Esophagus squamous epithelium (tissue), 4 donors: ENCODE results near the gene AMPD1.

Experiments used
- POLR2A ChIP-seq, 4 donors: fragments of 450-650 bp; IDR thresholded peaks; one replicate each; pipeline ENCODE4 v1.6.1; 2017; ENCODE audit warnings: antibody characterized with exemption in 4 of 4, mild to moderate bottlenecking in 4 of 4, moderate library complexity in 3 of 4
- TF ChIP-seq, protein P1 (sequence below), 6 experiments: fragments of 450-650 bp in 4 of 6; fragments of 200-600 bp in 2 of 6; sonication (generic) in 2 of 6; IDR thresholded peaks; one replicate each; pipeline ENCODE4 v1.5.1; 2016 to 2019; ENCODE audit warnings: antibody characterized with exemption in 6 of 6, mild to moderate bottlenecking in 4 of 6, moderate library complexity in 4 of 6

DNA sequence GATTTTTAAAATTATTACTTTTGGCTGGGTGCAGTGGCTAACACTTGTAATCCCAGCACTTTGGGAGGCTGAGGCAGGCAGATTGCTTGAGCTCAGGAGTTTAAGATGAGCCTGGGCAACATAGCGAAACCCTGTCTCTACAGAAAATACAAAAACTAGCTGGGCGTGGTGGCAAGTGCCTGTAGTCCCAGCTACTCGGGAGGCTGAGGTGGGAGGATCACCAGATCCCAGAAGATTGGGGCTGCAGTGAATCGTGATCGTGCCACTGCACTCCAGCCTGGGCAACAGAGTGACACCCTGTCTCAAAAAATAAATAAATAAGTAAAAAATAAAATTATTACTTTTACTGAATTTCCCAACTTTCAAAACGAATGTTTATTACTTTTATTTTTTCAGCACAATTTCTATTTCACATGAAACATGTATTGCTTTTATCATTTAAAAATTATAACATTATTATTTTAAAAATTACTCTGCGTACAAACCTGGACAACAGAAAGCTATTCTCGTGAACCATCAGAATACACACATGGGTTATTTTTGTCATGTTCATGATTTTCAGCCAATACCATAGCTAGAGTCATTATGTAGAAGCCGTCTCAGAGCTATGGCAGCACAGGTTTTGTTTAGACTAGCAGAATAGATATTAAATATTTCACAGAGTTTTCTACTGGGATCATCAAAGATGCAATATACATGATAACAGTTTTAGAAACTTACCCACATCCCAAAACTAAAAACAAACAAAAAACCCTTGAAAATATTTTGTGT is 621 bp downstream of the AMPD1 start:
- TF ChIP-seq, protein P1, sequence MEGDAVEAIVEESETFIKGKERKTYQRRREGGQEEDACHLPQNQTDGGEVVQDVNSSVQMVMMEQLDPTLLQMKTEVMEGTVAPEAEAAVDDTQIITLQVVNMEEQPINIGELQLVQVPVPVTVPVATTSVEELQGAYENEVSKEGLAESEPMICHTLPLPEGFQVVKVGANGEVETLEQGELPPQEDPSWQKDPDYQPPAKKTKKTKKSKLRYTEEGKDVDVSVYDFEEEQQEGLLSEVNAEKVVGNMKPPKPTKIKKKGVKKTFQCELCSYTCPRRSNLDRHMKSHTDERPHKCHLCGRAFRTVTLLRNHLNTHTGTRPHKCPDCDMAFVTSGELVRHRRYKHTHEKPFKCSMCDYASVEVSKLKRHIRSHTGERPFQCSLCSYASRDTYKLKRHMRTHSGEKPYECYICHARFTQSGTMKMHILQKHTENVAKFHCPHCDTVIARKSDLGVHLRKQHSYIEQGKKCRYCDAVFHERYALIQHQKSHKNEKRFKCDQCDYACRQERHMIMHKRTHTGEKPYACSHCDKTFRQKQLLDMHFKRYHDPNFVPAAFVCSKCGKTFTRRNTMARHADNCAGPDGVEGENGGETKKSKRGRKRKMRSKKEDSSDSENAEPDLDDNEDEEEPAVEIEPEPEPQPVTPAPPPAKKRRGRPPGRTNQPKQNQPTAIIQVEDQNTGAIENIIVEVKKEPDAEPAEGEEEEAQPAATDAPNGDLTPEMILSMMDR (IDR thresholded peaks at IDR 0.05) = no peak
- TF ChIP-seq POLR2A (IDR thresholded peaks at IDR 0.05) = no peak
